HepG2 (cell line): Measurements from ENCODE around the gene CYTH1.
A peak's percentile ranks its signal among the peaks of the same experiment; 100 is the strongest.

Experiments
- HNRNPH1 ChIP-seq: fragments of 200-400 bp; formaldehyde crosslinking; optimal IDR thresholded peaks from 2 replicates; pipeline ENCODE3; 2017; ENCODE audit warnings: mild to moderate bottlenecking, low read depth, low read length
- ZNF580 ChIP-seq: IDR thresholded peaks from 2 replicates; pipeline ENCODE4 v1.6.1; 2016; ENCODE audit warnings: low read depth, borderline replicate concordance
- TF ChIP-seq, protein P1 (sequence below): sonication (generic); formaldehyde crosslinking; IDR thresholded peaks from 2 replicates; pipeline ENCODE4 v1.4.0; 2020; ENCODE audit warnings: missing genetic modification reagents
- TF ChIP-seq, protein P2 (sequence below): sonication (generic); formaldehyde crosslinking; IDR thresholded peaks from 2 replicates; pipeline ENCODE4 v1.5.0; 2020; ENCODE audit warnings: mild to moderate bottlenecking, missing genetic modification reagents, moderate library complexity
- TF ChIP-seq, protein P3 (sequence below): fragments of 450-650 bp; IDR thresholded peaks from 2 replicates; pipeline ENCODE4 v1.6.1; 2016

GRCh38 chr17:78746263-78746948, 35.7 kb downstream of the CYTH1 start:
- TF ChIP-seq, protein P1, sequence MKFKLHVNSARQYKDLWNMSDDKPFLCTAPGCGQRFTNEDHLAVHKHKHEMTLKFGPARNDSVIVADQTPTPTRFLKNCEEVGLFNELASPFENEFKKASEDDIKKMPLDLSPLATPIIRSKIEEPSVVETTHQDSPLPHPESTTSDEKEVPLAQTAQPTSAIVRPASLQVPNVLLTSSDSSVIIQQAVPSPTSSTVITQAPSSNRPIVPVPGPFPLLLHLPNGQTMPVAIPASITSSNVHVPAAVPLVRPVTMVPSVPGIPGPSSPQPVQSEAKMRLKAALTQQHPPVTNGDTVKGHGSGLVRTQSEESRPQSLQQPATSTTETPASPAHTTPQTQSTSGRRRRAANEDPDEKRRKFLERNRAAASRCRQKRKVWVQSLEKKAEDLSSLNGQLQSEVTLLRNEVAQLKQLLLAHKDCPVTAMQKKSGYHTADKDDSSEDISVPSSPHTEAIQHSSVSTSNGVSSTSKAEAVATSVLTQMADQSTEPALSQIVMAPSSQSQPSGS (CRISPR knock-in tag) = peak; percentile 14; the same call in 1 of the 2 replicates
- TF ChIP-seq, protein P2, sequence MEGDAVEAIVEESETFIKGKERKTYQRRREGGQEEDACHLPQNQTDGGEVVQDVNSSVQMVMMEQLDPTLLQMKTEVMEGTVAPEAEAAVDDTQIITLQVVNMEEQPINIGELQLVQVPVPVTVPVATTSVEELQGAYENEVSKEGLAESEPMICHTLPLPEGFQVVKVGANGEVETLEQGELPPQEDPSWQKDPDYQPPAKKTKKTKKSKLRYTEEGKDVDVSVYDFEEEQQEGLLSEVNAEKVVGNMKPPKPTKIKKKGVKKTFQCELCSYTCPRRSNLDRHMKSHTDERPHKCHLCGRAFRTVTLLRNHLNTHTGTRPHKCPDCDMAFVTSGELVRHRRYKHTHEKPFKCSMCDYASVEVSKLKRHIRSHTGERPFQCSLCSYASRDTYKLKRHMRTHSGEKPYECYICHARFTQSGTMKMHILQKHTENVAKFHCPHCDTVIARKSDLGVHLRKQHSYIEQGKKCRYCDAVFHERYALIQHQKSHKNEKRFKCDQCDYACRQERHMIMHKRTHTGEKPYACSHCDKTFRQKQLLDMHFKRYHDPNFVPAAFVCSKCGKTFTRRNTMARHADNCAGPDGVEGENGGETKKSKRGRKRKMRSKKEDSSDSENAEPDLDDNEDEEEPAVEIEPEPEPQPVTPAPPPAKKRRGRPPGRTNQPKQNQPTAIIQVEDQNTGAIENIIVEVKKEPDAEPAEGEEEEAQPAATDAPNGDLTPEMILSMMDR (CRISPR knock-in tag) = no peak
- no peak for TF ChIP-seq ZNF580 (CRISPR knock-in tag)
- TF ChIP-seq, protein P3, sequence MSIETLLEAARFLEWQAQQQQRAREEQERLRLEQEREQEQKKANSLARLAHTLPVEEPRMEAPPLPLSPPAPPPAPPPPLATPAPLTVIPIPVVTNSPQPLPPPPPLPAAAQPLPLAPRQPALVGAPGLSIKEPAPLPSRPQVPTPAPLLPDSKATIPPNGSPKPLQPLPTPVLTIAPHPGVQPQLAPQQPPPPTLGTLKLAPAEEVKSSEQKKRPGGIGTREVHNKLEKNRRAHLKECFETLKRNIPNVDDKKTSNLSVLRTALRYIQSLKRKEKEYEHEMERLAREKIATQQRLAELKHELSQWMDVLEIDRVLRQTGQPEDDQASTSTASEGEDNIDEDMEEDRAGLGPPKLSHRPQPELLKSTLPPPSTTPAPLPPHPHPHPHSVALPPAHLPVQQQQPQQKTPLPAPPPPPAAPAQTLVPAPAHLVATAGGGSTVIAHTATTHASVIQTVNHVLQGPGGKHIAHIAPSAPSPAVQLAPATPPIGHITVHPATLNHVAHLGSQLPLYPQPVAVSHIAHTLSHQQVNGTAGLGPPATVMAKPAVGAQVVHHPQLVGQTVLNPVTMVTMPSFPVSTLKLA = no peak
- TF ChIP-seq HNRNPH1 = no peak
